Measurements from ENCODE around the gene KRTAP5-4. TPM values are rescaled to one million over a fixed set of nuclear protein-coding genes. Genes with fewer than 3 reads are reported as not detected.

KRTAP5-4 gene
- total RNA-seq, 1 experiment from 2014 or later, result not detected

DNA sequence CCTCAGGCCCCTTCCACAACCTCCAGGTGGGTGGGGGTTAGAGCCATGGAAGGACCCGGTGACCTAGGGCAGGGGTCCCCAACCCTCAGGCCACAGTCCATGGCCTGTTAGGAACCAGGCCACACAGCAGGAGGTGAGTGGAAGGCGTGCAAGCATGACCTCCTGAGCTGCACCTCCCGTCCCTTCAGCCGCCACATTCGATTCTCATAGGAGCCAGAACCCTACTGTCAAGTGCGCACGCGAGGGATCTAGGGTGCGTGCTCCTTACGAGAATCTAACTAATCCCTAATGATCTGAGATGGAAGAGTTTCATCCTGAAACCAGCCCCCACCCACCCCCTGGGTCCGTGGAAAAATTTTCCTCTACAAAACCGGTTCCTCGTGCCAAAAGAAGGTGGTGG, 3.6 kb upstream of the KRTAP5-4 start:
- no peak overlapping the region for H3K4me3 Mint-ChIP-seq (ENCODE audit: unreplicated experiment)
- POLR2A ChIA-PET, result no interaction called here
- no peak for DNase-seq (ENCODE audit: unreplicated experiment)
- no peaks in the 10 kb centered on the region for H3K36me3 Mint-ChIP-seq (ENCODE audit: insufficient read depth, unreplicated experiment)
- BruUV-seq (replicated peaks), result no TSS peak
- TF ChIP-seq, protein P1, sequence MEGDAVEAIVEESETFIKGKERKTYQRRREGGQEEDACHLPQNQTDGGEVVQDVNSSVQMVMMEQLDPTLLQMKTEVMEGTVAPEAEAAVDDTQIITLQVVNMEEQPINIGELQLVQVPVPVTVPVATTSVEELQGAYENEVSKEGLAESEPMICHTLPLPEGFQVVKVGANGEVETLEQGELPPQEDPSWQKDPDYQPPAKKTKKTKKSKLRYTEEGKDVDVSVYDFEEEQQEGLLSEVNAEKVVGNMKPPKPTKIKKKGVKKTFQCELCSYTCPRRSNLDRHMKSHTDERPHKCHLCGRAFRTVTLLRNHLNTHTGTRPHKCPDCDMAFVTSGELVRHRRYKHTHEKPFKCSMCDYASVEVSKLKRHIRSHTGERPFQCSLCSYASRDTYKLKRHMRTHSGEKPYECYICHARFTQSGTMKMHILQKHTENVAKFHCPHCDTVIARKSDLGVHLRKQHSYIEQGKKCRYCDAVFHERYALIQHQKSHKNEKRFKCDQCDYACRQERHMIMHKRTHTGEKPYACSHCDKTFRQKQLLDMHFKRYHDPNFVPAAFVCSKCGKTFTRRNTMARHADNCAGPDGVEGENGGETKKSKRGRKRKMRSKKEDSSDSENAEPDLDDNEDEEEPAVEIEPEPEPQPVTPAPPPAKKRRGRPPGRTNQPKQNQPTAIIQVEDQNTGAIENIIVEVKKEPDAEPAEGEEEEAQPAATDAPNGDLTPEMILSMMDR (IDR thresholded peaks at IDR 0.05; ENCODE audit: unreplicated experiment), result no peak
- no peaks in the 10 kb centered on the region for H3K9me3 Mint-ChIP-seq (ENCODE audit: unreplicated experiment)
- CTCF ChIA-PET, result no interaction called here
- H3K4me1 Mint-ChIP-seq (ENCODE audit: insufficient read depth, unreplicated experiment), result no peaks in the 10 kb centered on the region
- H3K27me3 Mint-ChIP-seq (ENCODE audit: insufficient read depth, unreplicated experiment), result peaks cover 57% of the 10 kb centered on the region
- intact Hi-C loops (cut with micrococcal nuclease), result no loop called here
- H3K27ac Mint-ChIP-seq (ENCODE audit: low read depth, unreplicated experiment), result no peak overlapping the region

GRCh38 chr11:1624621-1625020, 2.7 kb upstream of the KRTAP5-4 start:
- intact Hi-C loops (cut with micrococcal nuclease), result no loop called here
- TF ChIP-seq, protein P1 (IDR thresholded peaks at IDR 0.05; ENCODE audit: unreplicated experiment), result no peak
- H3K9me3 Mint-ChIP-seq (ENCODE audit: unreplicated experiment), result no peaks in the 10 kb centered on the region
- DNase-seq (ENCODE audit: unreplicated experiment), result no peak
- no peaks in the 10 kb centered on the region for H3K36me3 Mint-ChIP-seq (ENCODE audit: insufficient read depth, unreplicated experiment)
- BruUV-seq (replicated peaks), result no TSS peak
- no peak overlapping the region for H3K4me3 Mint-ChIP-seq (ENCODE audit: unreplicated experiment)
- no peak overlapping the region for H3K27ac Mint-ChIP-seq (ENCODE audit: low read depth, unreplicated experiment)
- H3K27me3 Mint-ChIP-seq (ENCODE audit: insufficient read depth, unreplicated experiment), result peaks cover 60% of the 10 kb centered on the region
- no peaks in the 10 kb centered on the region for H3K4me1 Mint-ChIP-seq (ENCODE audit: insufficient read depth, unreplicated experiment)
- ChIA-PET POLR2A (no interaction called here), CTCF (interaction anchor here (0.6 to 2.1 kb wide), 2 partner anchors 13 to 15 kb away, joined by 3 to 10 read pairs; no protein-coding TSS in a partner anchor)

GRCh38 chr11:1623716-1624115, 1.8 kb upstream of the KRTAP5-4 start:
- Mint-ChIP-seq H3K27me3 (ENCODE audit: insufficient read depth, unreplicated experiment) (peaks cover 68% of the 10 kb centered on the region), H3K4me3 (ENCODE audit: unreplicated experiment) (no peak overlapping the region), H3K36me3 (ENCODE audit: insufficient read depth, unreplicated experiment) (no peaks in the 10 kb centered on the region), H3K27ac (ENCODE audit: low read depth, unreplicated experiment) (no peak overlapping the region), H3K9me3 (ENCODE audit: unreplicated experiment) (no peaks in the 10 kb centered on the region), H3K4me1 (ENCODE audit: insufficient read depth, unreplicated experiment) (no peaks in the 10 kb centered on the region)
- DNase-seq (ENCODE audit: unreplicated experiment), result no peak
- BruUV-seq (replicated peaks), result no TSS peak
- TF ChIP-seq, protein P1 (IDR thresholded peaks at IDR 0.05; ENCODE audit: unreplicated experiment), result no peak
- intact Hi-C loops (cut with micrococcal nuclease), result no loop called here
- ChIA-PET POLR2A (no interaction called here), CTCF (interaction anchor here (0.6 to 2.1 kb wide), 3 partner anchors 10 to 70 kb away, joined by 4 to 10 read pairs (median 4); no protein-coding TSS in a partner anchor)

DNA sequence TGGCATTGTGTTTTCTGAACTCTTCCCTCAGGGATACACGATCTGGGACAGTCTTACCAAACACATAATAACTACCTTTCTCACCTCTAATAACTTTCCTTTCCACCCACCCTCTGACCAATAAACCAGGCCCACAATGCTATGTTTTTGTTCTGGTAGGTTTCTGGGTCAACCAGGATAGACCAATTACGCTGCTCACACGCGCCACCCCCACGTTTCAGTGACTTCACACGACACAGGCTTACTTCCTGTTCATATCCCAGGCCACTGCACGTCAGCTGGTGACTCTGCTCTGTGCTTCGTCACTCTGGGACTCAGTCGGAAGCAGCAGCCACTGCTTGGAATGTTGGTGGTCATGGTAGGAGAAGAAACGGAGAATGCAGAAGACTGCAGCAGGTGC, 2.5 kb downstream of the KRTAP5-4 start:
- Mint-ChIP-seq H3K27me3 (ENCODE audit: insufficient read depth, unreplicated experiment) (peaks cover 75% of the 10 kb centered on the region), H3K4me3 (ENCODE audit: unreplicated experiment) (no peak overlapping the region), H3K4me1 (ENCODE audit: insufficient read depth, unreplicated experiment) (no peaks in the 10 kb centered on the region), H3K36me3 (ENCODE audit: insufficient read depth, unreplicated experiment) (no peaks in the 10 kb centered on the region), H3K9me3 (ENCODE audit: unreplicated experiment) (no peaks in the 10 kb centered on the region), H3K27ac (ENCODE audit: low read depth, unreplicated experiment) (no peak overlapping the region)
- ChIA-PET POLR2A (no interaction called here), CTCF (interaction anchor here (0.6 to 1.5 kb wide), 3 partner anchors 20 to 532 kb away, joined by 3 to 9 read pairs (median 7); no protein-coding TSS in a partner anchor)
- no peak for DNase-seq (ENCODE audit: unreplicated experiment)
- intact Hi-C loops (cut with micrococcal nuclease), result no loop called here
- BruUV-seq (replicated peaks), result no TSS peak
- TF ChIP-seq, protein P1 (IDR thresholded peaks at IDR 0.05; ENCODE audit: unreplicated experiment), result no peak
